KMS-11 (cell line): Measurements from ENCODE around the gene ATF7IP.

Experiments
- H2AFZ ChIP-seq: fragments of 200-600 bp; sonication (generic); 2 replicates; pipeline ENCODE4 v1.6.1; 2016; ENCODE audit warnings: antibody characterized with exemption, mixed run types, low read depth
- H3K27ac ChIP-seq: fragments of 200-600 bp; sonication (generic); 2 replicates; pipeline ENCODE4 v1.6.1; 2016; ENCODE audit warnings: mild to moderate bottlenecking, mixed run types
- H3K27me3 ChIP-seq: fragments of 200-600 bp; sonication (generic); 2 replicates; pipeline ENCODE4 v1.6.1; 2017; ENCODE audit warnings: mild to moderate bottlenecking, low read depth, mixed run types, moderate library complexity; ENCODE audit not compliant: insufficient read depth
- H3K36me3 ChIP-seq: fragments of 200-600 bp; sonication (generic); 2 replicates; pipeline ENCODE4 v1.6.1; 2017; ENCODE audit warnings: mild to moderate bottlenecking, mixed run types; ENCODE audit not compliant: insufficient read depth
- H3K4me1 ChIP-seq: fragments of 200-600 bp; sonication (generic); 2 replicates; pipeline ENCODE4 v1.6.1; 2016; ENCODE audit warnings: mild to moderate bottlenecking, low read depth, mixed run types; ENCODE audit not compliant: poor library complexity, severe bottlenecking
- H3K4me2 ChIP-seq: fragments of 200-600 bp; sonication (generic); 2 replicates; pipeline ENCODE4 v1.7.0; 2016; ENCODE audit warnings: mild to moderate bottlenecking, mixed run types
- H3K4me3 ChIP-seq: fragments of 200-600 bp; sonication (generic); IDR thresholded peaks from 2 replicates; pipeline ENCODE4 v1.6.1; 2017; ENCODE audit warnings: low read depth, low read length, mixed read lengths; ENCODE audit not compliant: insufficient read depth
- H3K79me2 ChIP-seq: fragments of 200-600 bp; sonication (generic); 2 replicates; pipeline ENCODE4 v1.6.1; 2016; ENCODE audit warnings: low read depth, mixed run types; ENCODE audit not compliant: insufficient read depth
- H3K9ac ChIP-seq: fragments of 200-600 bp; sonication (generic); 2 replicates; pipeline ENCODE4 v1.6.1; 2016; ENCODE audit warnings: mild to moderate bottlenecking, mixed run types
- H4K20me1 ChIP-seq: fragments of 200-600 bp; sonication (generic); 2 replicates; pipeline ENCODE4 v1.6.1; 2016; ENCODE audit warnings: mild to moderate bottlenecking, mixed run types; ENCODE audit not compliant: insufficient read depth
- TF ChIP-seq, protein P1 (sequence below): fragments of 200-600 bp; sonication (generic); conservative IDR thresholded peaks from 2 replicates; pipeline ENCODE4 v1.6.1; 2017; ENCODE audit warnings: low read depth, mild to moderate bottlenecking, antibody characterized with exemption, low read length, moderate library complexity, mixed read lengths

The ATF7IP gene

GRCh38 chr12:14460212-14460841 is 94.8 kb downstream of the ATF7IP start:
- no peaks in the 10 kb centered on the region for H4K20me1 ChIP-seq
- H3K4me3 ChIP-seq = no peak overlapping the region
- no peak overlapping the region for H3K9ac ChIP-seq
- TF ChIP-seq, protein P1, sequence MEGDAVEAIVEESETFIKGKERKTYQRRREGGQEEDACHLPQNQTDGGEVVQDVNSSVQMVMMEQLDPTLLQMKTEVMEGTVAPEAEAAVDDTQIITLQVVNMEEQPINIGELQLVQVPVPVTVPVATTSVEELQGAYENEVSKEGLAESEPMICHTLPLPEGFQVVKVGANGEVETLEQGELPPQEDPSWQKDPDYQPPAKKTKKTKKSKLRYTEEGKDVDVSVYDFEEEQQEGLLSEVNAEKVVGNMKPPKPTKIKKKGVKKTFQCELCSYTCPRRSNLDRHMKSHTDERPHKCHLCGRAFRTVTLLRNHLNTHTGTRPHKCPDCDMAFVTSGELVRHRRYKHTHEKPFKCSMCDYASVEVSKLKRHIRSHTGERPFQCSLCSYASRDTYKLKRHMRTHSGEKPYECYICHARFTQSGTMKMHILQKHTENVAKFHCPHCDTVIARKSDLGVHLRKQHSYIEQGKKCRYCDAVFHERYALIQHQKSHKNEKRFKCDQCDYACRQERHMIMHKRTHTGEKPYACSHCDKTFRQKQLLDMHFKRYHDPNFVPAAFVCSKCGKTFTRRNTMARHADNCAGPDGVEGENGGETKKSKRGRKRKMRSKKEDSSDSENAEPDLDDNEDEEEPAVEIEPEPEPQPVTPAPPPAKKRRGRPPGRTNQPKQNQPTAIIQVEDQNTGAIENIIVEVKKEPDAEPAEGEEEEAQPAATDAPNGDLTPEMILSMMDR = no peak
- H3K4me2 ChIP-seq = no peak overlapping the region
- no peak overlapping the region for H2AFZ ChIP-seq
- H3K27me3 ChIP-seq = no peaks in the 10 kb centered on the region
- H3K4me1 ChIP-seq = no peaks in the 10 kb centered on the region
- H3K27ac ChIP-seq = no peak overlapping the region
- 0 out of 2 replicates have a peak, but pooled peaks cover 1% of the 10 kb centered on the region for H3K79me2 ChIP-seq
- peaks cover 8% of the 10 kb centered on the region; the same call in 1 of the 2 replicates for H3K36me3 ChIP-seq

- Histone ChIP-seq H2AFZ (no peak overlapping the region), H3K9ac (no peak overlapping the region), H3K27ac (no peak overlapping the region), H3K4me2 (no peak overlapping the region), H3K36me3 (peaks cover 8% of the 10 kb centered on the region; the same call in 1 of the 2 replicates), H3K27me3 (no peaks in the 10 kb centered on the region), H3K4me3 (no peak overlapping the region), H4K20me1 (no peaks in the 10 kb centered on the region), H3K79me2 (no peaks in the 10 kb centered on the region), H3K4me1 (no peaks in the 10 kb centered on the region)
- TF ChIP-seq, protein P1 = no peak
Measured at GRCh38 chr12:14471497-14471896, 106.0 kb downstream of the ATF7IP start.

GRCh38 chr12:14473707-14474287 is 108.3 kb downstream of the ATF7IP start:
- Histone ChIP-seq H3K27ac (no peak overlapping the region), H3K9ac (no peak overlapping the region), H4K20me1 (no peaks in the 10 kb centered on the region), H3K4me1 (no peaks in the 10 kb centered on the region), H3K36me3 (peaks cover 13% of the 10 kb centered on the region; the same call in 1 of the 2 replicates), H3K27me3 (no peaks in the 10 kb centered on the region), H3K79me2 (no peaks in the 10 kb centered on the region), H2AFZ (no peak overlapping the region), H3K4me3 (no peak overlapping the region), H3K4me2 (no peak overlapping the region)
- TF ChIP-seq, protein P1 = no peak

DNA sequence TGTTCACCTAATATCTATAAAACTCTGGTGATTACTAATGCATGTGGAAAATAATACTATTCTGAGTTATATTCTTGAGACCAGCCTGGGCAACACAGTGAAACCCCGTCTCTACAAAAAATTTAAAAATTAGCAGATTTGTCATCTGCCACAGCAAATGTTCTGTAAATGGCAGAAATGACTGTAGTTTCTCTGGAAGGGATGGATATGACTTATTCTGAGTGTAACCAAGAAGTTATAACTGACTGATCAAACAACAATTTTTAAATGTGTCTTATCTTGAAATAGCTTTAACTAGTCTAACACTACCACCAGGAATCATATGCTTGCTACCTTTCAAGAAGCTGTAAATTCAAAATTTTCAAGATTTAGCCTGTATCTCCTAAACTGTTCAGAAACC is 113.5 kb downstream of the ATF7IP start:
- Histone ChIP-seq H3K36me3 (peaks cover 21% of the 10 kb centered on the region; the same call in 1 of the 2 replicates), H3K4me1 (no peaks in the 10 kb centered on the region), H3K27ac (no peak overlapping the region), H2AFZ (no peak overlapping the region), H3K27me3 (no peaks in the 10 kb centered on the region), H3K79me2 (no peaks in the 10 kb centered on the region), H3K4me2 (no peak overlapping the region), H3K4me3 (no peak overlapping the region), H4K20me1 (no peaks in the 10 kb centered on the region), H3K9ac (no peak overlapping the region)
- TF ChIP-seq, protein P1 = no peak
